HG03457 (cell line): ENCODE measurements around the gene TMUB1.

ENCODE experiments used
- ATAC-seq: cut with Tn5 transposase; IDR thresholded peaks from one replicate; pipeline ENCODE4 v1.9.1; 2021; ENCODE audit warnings: moderate number of reproducible peaks; ENCODE audit not compliant: unreplicated experiment

Gene TMUB1

GRCh38 chr7:151071032-151071866 is 12.0 kb downstream of the TMUB1 start:
- no peak for ATAC-seq

GRCh38 chr7:151070574-151070960 is 12.7 kb downstream of the TMUB1 start:
- no peak for ATAC-seq

DNA sequence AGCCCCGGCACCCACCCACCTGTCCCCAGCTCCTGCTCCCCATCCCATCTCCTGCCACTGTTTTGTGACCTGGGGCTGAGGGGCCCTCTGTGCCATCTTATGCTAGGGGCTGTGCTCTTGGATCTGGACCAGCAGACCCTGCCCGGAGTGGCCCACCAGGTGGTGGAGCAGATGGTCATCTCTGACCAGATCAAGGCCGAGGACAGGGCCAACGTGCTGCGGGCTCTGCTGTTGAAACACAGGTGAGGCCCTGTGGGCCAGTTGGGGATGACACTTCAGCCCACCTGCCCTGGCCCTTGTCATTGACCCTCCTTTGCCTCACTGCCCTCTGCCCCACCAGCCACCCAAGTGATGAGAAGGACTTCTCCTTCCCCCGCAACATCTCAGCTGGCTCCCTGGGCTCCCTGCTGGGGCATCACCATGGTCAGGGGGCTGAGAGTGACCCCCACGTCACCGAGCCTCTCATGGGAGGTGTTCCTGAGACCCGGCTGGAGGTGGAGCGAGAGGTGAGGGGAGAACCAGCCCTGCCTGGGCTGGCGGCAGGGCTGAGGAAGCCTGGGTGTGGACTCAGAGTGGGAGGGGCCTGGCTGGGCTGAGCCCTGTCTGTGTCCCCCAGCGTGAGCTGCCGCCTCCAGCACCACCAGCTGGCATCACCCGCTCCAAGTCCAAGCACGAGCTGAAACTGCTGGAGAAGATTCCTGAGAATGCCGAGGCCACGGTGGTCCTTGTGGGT is 13.3 kb downstream of the TMUB1 start:
- no peak for ATAC-seq

GRCh38 chr7:151068069-151068773 is 15.1 kb downstream of the TMUB1 start:
- no peak for ATAC-seq

GRCh38 chr7:151066273-151066974 is 16.9 kb downstream of the TMUB1 start:
- ATAC-seq = no peak

DNA sequence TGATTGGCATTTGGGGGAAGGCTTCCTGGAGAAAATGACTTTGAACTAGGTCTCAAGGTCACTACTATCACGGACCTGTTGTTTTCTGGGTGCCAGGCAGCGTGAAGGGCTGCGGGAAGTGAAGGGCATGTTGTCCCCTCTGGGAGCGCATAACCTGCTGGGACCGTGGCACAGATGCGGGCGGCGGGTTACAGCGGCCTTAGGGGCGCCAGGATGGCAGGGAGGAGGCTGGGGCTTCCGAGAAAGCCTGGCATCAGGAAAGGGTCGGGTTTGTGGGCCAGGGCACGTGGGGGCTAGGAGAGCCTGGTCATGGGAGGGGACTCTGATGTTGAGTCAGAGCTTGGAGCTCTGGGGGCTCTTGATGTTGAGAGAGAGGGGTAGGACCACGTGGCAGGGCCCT is 17.8 kb downstream of the TMUB1 start:
- ATAC-seq = no peak

DNA sequence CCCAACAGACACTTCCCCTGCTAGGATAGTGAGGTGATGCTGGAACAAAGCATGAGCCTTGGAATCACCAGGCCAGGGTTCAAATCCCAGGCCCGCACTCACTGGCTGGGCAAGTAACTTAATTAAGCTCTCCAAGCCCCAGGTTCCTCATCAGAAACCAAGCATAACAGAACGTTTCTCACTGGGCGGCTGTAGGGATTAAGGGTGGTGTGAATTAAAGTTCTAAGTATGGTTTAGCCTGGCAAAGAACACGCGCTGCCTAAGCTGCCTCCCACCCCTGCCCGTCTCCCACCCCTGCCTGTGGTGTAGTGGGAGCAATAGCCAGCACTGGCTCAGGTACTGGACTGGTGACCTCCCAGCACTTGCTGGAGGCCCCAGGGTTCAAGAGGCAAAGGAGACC is 18.3 kb downstream of the TMUB1 start:
- no peak for ATAC-seq

GRCh38 chr7:151064454-151064853 is 18.8 kb downstream of the TMUB1 start:
- ATAC-seq = no peak

DNA sequence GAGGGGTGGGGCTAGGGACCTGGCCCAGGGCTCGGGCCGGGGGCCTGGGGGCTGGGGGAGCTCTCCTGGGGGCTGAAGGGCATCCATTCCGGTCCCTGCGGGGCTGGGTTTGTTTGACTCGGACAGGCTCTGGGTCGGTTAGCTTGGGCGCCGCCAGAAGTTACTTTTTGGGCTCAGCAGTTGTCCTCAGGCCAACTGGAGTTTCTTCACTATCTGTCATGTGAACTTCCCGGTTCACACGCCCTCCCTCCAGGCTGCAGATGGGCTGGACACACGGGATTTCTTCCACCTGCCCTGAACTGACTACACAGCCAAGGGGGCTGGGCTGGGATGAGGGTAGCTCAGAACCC is 20.1 kb downstream of the TMUB1 start:
- no peak for ATAC-seq

DNA sequence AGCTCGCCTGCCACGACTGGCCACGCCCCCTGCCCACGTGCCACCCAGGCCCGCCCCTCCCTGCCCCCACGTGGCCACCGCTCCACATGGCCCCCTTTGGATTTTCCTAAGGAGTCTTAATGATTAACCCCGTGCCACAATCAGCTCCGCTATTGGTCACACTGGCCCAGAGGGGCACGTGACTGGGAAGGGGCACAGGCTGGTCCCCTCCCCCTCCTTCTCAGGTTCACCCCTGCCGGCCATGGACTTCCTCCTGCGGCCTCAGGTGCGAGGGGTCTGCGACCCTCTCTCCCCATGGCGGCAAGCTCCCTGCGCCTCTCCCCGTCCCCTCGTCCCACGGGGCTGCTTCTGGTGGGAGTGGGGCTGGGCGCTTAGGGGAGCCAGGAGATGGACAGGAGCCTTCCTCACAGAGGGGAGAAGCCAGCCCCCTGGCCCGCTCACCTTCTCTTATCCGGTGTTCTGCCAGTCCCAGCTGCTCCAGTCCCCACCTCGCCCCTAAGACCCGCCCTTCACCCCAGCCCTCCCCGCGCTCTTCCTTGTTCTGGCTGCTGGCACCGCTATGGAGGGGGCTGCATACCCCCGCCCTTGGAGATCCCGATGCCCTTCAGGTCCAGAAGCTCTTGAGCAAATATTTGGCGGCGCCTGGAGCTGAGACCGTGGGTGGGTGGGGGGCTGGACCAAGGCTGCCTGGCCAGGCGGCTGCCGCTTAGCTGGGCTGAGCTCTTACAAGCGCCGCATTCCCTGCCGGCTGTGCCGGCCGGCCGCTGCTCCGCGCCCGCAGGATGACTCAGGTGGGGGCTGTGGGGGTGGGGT is 20.7 kb downstream of the TMUB1 start:
- no peak for ATAC-seq

DNA sequence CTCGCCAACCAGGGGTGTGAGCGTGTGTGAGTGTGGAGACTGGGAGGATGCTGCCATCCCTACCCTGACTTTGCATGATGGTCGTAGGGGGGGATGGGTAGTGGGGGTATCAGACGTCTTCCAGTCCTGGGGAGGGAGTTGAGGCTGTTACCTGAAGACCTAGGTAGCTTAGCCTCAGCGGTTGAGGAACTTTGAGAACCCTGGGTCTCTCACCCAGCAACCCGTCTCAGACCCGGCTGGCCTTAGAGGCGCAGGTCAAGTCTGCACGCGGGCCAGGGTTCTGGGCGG is 21.2 kb downstream of the TMUB1 start:
- no peak for ATAC-seq

GRCh38 chr7:151061213-151062110 is 21.8 kb downstream of the TMUB1 start:
- ATAC-seq = no peak

DNA sequence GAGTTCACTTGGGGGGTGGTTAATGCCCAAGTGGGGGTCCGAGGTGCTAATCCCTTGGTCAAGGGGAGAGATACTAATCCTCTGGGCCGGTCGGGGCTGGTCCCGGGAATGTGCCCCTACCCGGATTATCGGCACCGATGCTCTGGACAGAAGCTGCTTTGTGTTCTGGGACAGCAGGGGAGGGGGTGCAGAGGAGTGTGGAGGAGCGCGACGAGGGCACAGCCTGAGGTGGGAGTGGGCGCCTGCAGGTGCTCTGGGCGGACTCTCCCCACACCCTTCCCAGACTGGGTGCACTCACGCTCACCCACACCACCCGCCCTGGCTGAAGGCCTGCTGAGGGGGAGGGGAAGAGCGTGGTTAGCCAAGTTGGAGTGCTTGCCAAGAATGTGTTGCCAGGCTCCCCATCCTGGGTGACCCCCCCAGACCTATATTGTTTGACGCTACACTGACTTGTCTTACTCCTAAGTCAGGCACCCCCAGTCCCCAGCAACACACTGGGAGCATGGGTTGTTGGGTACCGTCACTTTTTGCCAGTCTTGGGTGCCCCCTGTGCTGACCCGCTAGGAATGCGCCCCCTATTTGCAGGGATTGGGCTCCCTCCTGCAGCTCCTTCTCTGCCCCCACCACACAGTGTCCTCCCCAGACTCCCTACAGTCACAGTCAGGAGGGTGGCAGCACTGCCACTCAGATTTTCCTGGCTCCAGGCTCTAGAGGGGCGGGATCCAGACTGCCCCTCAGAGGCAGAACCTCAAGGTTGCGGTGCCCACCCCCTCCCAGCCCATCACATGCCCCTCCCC is 22.7 kb downstream of the TMUB1 start:
- no peak for ATAC-seq

- ATAC-seq = no peak
These were observed 23.2 kb downstream of the TMUB1 start for GRCh38 chr7:151060113-151060415.

- peak; percentile 29 for ATAC-seq
These were observed 23.8 kb downstream of the TMUB1 start, which contains the start of gene SLC4A2 for GRCh38 chr7:151059367-151060112. TSS of gene SLC4A2 (plus strand) at chr7:151059589. CDS start at chr7:151061988, 2,399 bp downstream.

DNA sequence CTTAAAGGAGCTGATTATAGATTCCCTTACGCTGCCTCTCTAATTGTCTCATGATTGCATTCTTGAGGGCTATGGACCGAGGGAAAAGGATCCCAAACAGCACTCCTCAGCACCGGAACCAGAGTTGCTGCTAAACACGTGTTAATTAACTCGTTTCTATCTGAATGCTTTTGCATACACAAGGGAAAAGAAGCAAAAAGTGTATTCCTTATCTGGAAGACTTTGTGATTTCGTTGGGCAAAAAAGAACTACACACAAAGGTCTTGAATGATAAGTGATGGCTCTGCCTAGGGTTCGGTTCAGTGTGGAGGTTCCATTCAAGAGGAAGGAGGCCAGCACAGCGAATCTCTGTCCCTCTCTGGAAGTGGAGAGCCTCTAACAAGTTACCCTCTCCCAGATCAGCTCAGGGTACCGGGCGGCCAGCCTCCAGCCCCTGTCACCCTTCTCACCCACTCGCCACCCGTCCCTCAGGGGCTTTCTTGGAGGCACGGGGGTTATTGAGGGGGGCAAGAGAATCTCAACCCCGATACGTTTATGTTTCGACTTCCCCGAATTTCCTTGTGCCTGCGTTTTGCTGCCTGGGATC is 24.4 kb downstream of the TMUB1 start:
- ATAC-seq = no peak

DNA sequence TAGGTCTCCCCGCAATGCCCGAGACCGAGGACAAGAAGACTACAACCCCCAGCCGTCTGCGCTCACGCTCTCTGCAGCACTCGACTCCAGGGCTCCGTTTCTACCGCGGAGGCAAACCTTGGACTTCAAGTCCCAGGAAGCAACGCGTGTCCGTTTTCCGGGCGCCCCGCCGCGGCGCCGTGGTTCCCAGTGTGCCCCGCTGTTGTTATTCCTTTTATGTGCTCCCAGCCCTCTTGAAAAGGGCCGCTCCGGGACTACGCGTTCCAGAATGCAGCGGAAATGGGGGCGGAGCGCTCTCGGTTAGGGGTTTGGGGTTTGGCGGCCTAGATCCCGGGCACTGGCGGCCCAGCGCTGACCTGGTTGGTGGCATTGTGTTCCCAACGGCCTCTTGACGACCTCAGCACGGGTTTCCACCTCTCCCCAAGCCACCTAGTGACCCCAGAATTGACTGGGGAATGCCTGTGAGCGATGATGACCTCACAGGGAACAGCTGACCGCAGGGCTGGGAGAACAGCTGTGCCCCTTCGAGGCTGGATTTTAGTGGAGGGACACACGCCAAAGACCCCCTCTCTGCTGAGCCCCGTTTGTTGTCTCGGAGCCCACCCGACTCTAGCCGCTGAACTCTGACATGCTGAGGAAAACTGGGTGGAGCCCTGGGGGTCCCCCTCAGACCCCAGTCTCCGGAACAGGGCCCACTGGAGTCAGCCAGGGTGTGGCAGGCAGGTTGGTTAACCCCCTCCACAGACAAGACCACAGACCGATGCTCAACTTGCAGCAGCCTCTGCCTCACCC is 25.1 kb downstream of the TMUB1 start:
- ATAC-seq = peak; percentile 85
